ENCODE data around the gene MEI1.

GRCh38 chr22:41752011-41752970, 53.0 kb downstream of the MEI1 start:
- TF ChIP-seq NFIC (IDR thresholded peaks at IDR 0.05) = no peak
- no peak for TF ChIP-seq CEBPB (IDR thresholded peaks at IDR 0.05)
- TF ChIP-seq EP300 (IDR thresholded peaks at IDR 0.05; ENCODE audit: borderline replicate concordance) = no peak
- no peak for TF ChIP-seq RAD21 (IDR thresholded peaks at IDR 0.05; ENCODE audit: low read depth)
- TF ChIP-seq YY1 (IDR thresholded peaks at IDR 0.05; ENCODE audit: low read depth) = no peak
- TF ChIP-seq REST (IDR thresholded peaks at IDR 0.05; ENCODE audit: low read depth) = no peak
- no peak for TF ChIP-seq USF1 (IDR thresholded peaks at IDR 0.05)
- TF ChIP-seq CREB1 (IDR thresholded peaks at IDR 0.05; ENCODE audit: low read depth) = no peak
- no peak for TF ChIP-seq EGR1 (IDR thresholded peaks at IDR 0.05)
- no peak for TF ChIP-seq TAF1 (IDR thresholded peaks at IDR 0.05; ENCODE audit: low read depth)
- TF ChIP-seq TEAD4 (IDR thresholded peaks at IDR 0.05) = no peak

Measured in Ishikawa (cell line).